HuH-7.5 (cell line): ENCODE data around the gene PXK.
A peak's percentile ranks its signal among the peaks of the same experiment; 100 is the strongest.
"Not testable (repeated sequence)": the region's sequence is repeated elsewhere in the genome, so short reads cannot be mapped to it uniquely, and the experiment has no call there.

Experiments
- DNase-seq: peaks from one replicate; pipeline ENCODE4 v3.0.0; 2011; ENCODE audit warnings: low spot score

Gene PXK

GRCh38 chr3:58323529-58324390 lies 8.9 kb upstream of the PXK start:
- no peak for DNase-seq

DNA sequence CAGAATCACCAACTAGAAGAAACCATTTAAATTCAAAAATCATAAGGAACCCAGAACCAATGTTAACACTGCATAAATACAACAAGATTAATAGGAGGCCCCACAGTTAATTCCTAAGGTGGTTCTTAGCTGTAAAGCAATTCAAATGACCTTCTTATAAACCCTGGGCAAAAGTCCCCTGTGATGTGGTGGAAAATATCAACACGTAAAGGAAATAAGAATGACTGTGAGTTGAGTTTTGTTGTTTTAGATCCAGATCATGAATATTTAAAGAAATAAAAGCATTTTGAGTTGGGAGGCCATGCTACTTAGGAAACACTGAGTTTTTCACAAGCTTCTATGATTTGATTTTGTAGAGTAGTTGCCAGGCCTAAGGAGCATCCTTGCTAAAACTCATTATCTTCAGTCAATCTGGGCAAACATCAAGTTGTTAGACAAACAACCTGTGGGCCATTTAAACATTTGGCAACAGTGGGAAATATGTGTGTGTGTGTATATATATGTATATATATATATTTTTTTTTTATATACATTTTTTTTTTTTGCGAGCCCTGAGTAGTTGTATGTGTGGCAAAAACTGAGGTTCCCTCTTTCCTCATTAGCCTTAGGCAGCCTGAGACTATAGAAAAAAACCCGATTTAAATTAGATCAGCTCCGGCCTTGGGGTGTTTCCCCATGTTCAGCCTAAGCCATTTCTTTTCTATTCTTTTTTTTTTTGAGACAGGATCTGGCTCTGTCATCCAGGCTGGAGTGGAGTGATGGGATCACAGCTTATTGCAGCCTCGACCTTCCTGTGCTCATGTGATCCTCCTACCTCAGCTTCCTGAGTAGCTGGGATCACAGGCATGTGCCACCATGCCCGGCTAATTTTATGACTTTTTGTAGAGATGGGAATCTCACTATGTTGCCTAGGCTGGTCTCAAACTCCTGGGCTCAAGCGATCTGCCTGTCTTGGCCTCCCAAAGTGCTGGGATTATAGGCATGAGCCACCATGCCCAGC lies 8.0 kb upstream of the PXK start:
- no peak for DNase-seq

DNA sequence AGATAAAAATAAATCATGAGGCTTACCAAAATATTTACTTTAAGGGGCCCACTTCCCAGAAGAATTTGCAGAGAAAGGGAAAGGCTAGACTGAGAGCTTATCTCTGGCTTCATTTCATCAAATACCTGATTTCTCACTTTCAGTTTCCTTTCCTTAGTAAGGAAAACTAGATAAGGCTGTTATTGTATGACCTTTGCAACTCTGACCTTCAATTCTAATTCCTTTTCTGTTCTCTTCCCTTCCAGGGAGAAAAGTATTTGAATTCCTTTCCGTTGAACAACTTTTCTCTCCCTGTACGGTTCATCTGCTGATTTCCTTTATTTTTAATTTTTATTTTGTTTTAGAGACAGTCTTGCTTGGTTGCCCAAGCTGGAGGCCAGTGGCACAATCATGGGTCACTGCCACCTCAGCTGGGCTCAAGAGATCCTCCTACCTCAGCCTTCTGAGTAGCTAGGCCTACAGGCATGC lies 7.1 kb upstream of the PXK start:
- DNase-seq = no peak

- DNase-seq = no peak
These were observed 6.3 kb upstream of the PXK start for GRCh38 chr3:58326267-58326900.

DNA sequence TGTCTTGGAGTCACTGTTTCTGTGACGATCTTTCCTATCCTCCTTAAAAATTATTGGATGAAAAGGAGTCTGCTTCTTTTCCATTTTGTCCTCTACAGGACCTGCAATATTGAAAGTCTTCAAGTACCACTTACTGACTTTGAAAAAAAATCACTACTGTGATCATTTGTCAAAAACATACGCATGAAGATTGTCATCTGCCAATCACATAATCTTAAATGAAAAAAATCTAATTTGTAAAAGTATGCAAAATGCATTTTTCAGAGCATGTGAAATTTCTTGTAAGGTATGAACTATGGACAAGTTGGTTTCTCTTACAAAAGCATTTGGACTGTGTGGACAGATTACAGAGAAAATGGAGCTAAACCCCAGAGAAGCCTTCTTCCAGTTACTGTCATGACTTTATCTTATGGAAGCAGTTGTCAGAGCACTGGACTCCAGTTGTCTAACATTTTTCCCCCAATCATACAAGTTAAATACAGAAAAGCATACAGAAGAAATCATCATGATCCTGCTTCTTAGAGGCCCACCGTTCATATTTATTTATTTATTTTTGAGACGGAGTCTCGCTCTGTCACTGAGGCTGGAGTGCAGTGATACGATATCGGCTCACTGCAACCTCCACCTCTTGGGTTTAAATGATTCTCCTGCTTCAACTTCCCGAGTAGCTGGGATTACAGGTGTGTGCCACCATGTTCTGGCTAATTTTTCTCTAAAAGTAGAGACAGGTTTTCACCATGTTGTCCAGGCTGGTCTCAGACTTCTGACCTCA lies 3.4 kb upstream of the PXK start:
- DNase-seq = no peak

GRCh38 chr3:58329922-58330413 lies 2.7 kb upstream of the PXK start:
- DNase-seq = no peak

GRCh38 chr3:58331593-58332152 lies 1.0 kb upstream of the PXK start:
- DNase-seq = no peak

DNA sequence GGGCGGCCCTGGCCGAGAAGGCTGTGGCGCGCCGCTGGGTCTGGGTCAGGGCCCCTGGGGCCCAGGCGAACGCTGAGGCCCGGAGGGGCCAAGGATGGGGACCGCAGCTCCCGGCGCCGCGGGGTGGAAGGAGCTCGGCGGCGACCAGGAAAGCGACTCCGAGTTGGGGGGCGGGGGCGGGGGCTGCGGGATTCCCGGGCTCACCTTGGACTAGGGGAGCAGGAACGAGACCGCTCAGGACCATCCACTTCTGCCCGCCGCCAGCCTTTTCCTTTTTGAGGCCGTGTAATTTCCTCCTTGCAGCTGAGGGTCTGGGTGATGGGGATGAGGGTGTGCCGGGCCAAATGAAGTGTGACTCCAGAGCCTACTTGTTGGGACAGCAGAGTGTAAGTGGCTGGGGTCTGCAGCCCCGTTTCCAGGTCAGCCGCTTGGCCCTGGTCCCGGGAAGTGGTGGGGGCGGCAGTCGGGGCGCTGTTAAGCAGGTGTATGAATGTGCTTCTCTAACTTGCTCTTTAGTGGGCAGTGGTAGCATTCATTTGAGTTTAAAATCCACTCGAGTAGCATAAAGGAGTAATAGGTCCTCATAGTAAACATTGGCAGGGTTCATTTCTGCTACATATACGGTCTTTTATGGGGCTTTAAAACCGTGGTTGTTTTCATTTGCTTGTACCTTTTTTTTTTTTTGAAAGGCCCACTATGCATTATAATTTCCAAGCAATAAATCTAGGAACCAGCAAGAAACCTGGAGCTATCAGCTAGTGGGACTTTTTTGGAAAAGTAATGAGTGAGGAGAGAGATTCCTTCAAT lies 717 bp downstream of the PXK start:
- DNase-seq = peak; percentile 10

GRCh38 chr3:58334013-58334321 lies 1.3 kb downstream of the PXK start:
- no peak for DNase-seq

GRCh38 chr3:58334506-58334884 lies 1.8 kb downstream of the PXK start:
- no peak for DNase-seq

GRCh38 chr3:58335652-58335947 lies 2.9 kb downstream of the PXK start:
- no peak for DNase-seq

GRCh38 chr3:58336135-58336882 lies 3.6 kb downstream of the PXK start:
- DNase-seq = no peak

DNA sequence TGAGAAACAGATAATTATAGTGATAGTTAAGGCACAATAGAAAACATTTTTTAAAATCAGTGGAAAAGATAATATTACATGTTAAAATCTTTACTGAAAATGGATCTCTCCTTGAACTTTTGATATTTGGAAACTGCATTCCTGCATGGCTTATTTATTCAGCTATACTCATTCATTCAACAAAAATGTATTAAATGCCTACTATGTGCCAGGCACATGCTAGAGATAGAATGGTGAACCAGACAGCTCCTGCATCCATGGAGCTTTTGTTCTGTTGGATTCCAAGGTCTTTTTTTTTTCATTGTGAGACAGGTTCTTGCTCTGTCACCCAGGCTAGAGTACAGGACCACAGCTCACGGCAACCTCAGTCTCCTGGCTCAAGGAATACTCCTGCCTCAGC lies 4.5 kb downstream of the PXK start:
- DNase-seq = no peak

DNA sequence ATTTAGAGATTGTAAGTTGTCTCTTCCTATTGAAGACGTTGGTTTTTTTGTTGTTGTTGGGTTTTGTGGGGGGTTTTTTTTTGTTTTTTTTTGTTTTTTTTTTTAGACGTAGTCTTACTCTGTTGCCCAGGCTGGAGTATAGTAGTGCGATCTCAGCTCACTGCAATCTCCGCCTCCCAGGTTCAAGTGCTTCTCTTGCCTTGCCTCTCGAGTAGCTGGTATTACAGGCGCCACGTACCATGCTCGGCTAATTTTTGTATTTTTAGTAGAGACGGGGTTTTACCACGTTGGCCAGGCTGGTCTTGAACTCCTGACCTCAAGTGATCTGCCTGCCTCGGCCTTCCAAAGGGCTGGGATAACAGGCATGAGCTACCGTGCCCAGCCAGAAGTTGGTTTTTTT lies 6.5 kb downstream of the PXK start:
- not testable (repeated sequence) for DNase-seq

DNA sequence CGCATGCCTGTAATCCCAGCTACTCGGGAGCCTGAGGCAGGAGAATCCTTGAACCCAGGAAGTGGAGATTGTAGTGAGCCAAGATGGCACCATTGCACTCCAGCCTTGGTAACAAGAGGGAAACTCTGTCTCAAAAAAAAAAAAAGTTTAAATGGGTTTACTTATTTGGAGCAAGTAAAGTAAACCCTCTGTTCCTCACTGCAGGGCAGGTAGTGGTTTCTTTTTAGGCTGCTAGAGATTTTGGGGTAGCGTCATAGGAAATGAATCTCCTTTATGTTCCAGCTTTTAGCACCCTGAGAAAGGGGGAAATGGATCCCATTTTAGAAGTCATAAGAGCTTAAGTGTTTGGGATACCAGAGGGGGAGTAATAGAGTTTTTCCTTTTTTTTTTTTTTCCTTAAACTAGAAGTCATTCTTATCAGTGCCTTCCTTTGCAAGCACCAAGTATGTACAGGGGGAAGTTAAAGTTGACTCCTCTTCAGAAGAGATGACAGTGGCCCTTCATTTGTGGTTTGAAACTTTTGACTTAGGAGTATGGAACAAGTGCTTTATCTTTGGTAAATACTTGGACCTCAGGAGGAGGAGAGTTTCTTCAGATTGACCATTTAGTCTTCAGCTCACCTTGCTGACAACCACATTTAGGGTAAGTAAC lies 8.0 kb downstream of the PXK start:
- no peak for DNase-seq

- DNase-seq = no peak
These were observed 8.7 kb downstream of the PXK start for GRCh38 chr3:58341376-58341775.

DNA sequence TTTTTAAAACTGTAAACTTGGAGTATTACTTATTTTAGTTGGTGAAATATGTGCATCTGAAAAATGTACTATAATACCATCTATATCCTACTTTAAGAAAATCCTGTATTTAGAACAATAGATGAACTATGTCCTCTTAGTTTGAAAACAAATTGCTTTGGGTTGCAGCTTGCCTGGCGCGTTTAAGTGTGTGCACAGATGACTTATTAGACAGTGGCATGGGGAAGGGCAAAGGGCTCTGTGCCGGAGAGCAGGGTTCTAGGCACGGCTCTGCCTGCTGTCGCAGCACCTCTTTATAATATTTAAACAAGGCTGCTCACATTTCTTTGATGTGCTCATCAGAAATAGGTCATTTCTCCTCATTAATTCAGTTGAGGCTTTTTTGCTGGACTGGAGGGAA lies 10.0 kb downstream of the PXK start:
- no peak for DNase-seq

DNA sequence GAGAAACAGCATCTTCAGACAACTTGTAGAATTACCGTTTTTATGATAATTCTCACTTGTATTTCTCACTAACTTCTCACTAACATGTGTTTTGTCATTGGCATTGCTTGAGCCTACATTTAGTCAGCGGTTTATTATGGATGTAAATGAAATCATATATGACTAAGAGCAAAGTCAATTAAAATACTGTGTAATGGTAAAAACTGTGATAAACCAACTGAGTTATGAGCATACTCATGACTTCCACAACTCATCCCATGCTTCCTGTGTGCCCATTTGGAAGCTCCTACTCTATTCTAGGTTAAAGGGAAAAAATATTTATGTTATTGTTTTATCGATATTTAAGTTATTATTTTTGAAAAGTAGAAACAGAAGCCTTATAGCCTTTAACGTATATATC lies 12.8 kb downstream of the PXK start:
- no peak for DNase-seq

DNA sequence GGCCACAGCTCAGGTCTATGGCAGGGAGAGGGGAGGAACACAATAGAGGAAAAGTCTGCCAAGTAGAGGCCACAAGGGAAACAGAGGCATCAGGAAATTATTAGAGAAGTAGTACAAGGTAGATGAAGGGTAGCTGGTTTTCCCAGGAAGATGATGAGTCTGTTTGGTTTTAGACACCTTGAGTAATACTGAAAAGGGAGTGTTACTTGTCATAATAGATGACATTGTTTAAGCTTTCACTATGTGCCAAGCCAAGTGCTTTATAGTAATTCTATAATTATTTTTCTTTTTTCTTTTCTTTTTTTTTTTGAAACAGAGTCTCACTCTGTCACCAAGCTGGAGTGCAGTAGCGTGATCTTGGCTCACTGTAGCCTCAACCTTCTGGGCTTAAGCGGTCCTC lies 13.7 kb downstream of the PXK start:
- no peak for DNase-seq
